K562 (cell line): ENCODE data around the gene SECISBP2. TPM values are rescaled to one million over a fixed set of nuclear protein-coding genes. Genes with fewer than 3 reads are reported as not detected.

Experiments
- ARID2 ChIP-seq: fragments of 450-650 bp; IDR thresholded peaks from 2 replicates; pipeline ENCODE4 v1.6.1; 2017; ENCODE audit warnings: antibody characterized with exemption, mild to moderate bottlenecking
- CHCHD3 ChIP-seq: fragments of 250-450 bp; sonication (Bioruptor Pico); IDR thresholded peaks from 2 replicates; pipeline ENCODE4 v2.1.2; 2022; ENCODE audit warnings: mild to moderate bottlenecking
- CREB3 ChIP-seq: fragments of 450-650 bp; conservative IDR thresholded peaks from 2 replicates; pipeline ENCODE4 v1.6.1; 2016; ENCODE audit warnings: missing genetic modification characterization, low read depth, mild to moderate bottlenecking, missing compliant biosample characterization, moderate library complexity
- FOXM1 ChIP-seq, 2 experiments: fragments of 450-650 bp in 1 of 2; sonication (generic) in 1 of 2; formaldehyde crosslinking in 1 of 2; IDR thresholded peaks; 2 replicates each; pipeline versions ENCODE4 v1.6.1 to v1.9.0; 2017 to 2022; ENCODE audit warnings: low read depth in 2 of 2, mild to moderate bottlenecking in 2 of 2, missing genetic modification reagents in 1 of 2, moderate library complexity in 1 of 2
- FOXP1 ChIP-seq: sonication (generic); formaldehyde crosslinking; IDR thresholded peaks from 2 replicates; pipeline ENCODE4 v1.8.0; 2022; ENCODE audit warnings: mild to moderate bottlenecking, missing genetic modification reagents
- FUS ChIP-seq: fragments of 200-400 bp; formaldehyde crosslinking; optimal IDR thresholded peaks from 2 replicates; pipeline ENCODE3; 2017; ENCODE audit warnings: low read depth, low read length
- HDGF ChIP-seq: fragments of 450-650 bp; IDR thresholded peaks from 2 replicates; pipeline ENCODE4 v1.6.1; 2016
- HES1 ChIP-seq: fragments of 450-650 bp; IDR thresholded peaks from 2 replicates; pipeline ENCODE4 v1.6.1; 2016; ENCODE audit warnings: low read depth, mild to moderate bottlenecking, moderate library complexity
- MAZ ChIP-seq, 2 experiments: fragments of 450-650 bp in 1 of 2; sonication (generic) in 1 of 2; formaldehyde crosslinking; IDR thresholded peaks in 1 of 2; conservative IDR thresholded peaks in 1 of 2; 2 replicates each; pipeline versions ENCODE4 v1.4.0 to v1.5.0; 2020; ENCODE audit warnings: mild to moderate bottlenecking in 1 of 2, missing genetic modification reagents in 1 of 2
- MYBL2 ChIP-seq, 2 experiments: fragments of 450-650 bp in 1 of 2; sonication (generic) in 1 of 2; formaldehyde crosslinking in 1 of 2; IDR thresholded peaks; 2 replicates each; pipeline versions ENCODE4 v1.6.1 to v1.8.1; 2017 to 2022; ENCODE audit warnings: borderline replicate concordance in 1 of 2, inconsistent platforms in 1 of 2, low read depth in 1 of 2, mild to moderate bottlenecking in 1 of 2, missing genetic modification reagents in 1 of 2, moderate library complexity in 1 of 2
- NBN ChIP-seq: fragments of 450-650 bp; IDR thresholded peaks from 2 replicates; pipeline ENCODE4 v1.6.1; 2016; ENCODE audit warnings: low read depth, mild to moderate bottlenecking
- NFE2 ChIP-seq: IDR thresholded peaks from 2 replicates; pipeline ENCODE4 v1.6.1; 2014; ENCODE audit warnings: antibody characterized with exemption, low read depth
- NFXL1 ChIP-seq: fragments of 450-650 bp; formaldehyde crosslinking; IDR thresholded peaks from 2 replicates; pipeline ENCODE4 v1.4.0; 2021; ENCODE audit warnings: mild to moderate bottlenecking
- NFYB ChIP-seq: IDR thresholded peaks from 2 replicates; pipeline ENCODE4 v1.6.1; 2011; ENCODE audit warnings: mild to moderate bottlenecking, moderate library complexity; ENCODE audit not compliant: insufficient read length; ENCODE audit errors: extremely low read depth
- PHTF2 ChIP-seq: fragments of 250-450 bp; sonication (Bioruptor Pico); IDR thresholded peaks from 2 replicates; pipeline ENCODE4 v1.5.0; 2021; ENCODE audit warnings: mild to moderate bottlenecking
- RBM34 ChIP-seq: fragments of 200-400 bp; formaldehyde crosslinking; IDR thresholded peaks from 2 replicates; pipeline ENCODE4 v1.6.1; 2018; ENCODE audit warnings: low read length, borderline replicate concordance; ENCODE audit not compliant: insufficient read depth
- SRSF1 ChIP-seq: fragments of 200-400 bp; formaldehyde crosslinking; IDR thresholded peaks from 2 replicates; pipeline ENCODE4 v1.6.1; 2017; ENCODE audit warnings: mild to moderate bottlenecking, low read depth, low read length, moderate library complexity
- TFAM ChIP-seq: fragments of 250-450 bp; sonication (Bioruptor Pico); conservative IDR thresholded peaks from 2 replicates; pipeline ENCODE4 v1.5.0; 2021; ENCODE audit warnings: mild to moderate bottlenecking, moderate library complexity
- YBX1 ChIP-seq: fragments of 450-650 bp; IDR thresholded peaks from 2 replicates; pipeline ENCODE4 v1.7.1; 2016; ENCODE audit warnings: mild to moderate bottlenecking
- ZNF124 ChIP-seq: sonication (generic); formaldehyde crosslinking; IDR thresholded peaks from 2 replicates; pipeline ENCODE4 v1.8.1; 2022; ENCODE audit warnings: missing genetic modification reagents
- ZNF184 ChIP-seq: sonication (generic); formaldehyde crosslinking; IDR thresholded peaks from 2 replicates; pipeline ENCODE4 v1.5.0; 2020; ENCODE audit warnings: missing genetic modification reagents
- ZNF3 ChIP-seq: fragments of 250-450 bp; sonication (Bioruptor Pico); IDR thresholded peaks from 2 replicates; pipeline ENCODE4 v1.5.0; 2021; ENCODE audit warnings: mild to moderate bottlenecking, moderate library complexity
- polyA plus RNA-seq, 8 experiments: library from polyadenylated mRNA; depleted of rRNA in 4 of 8; stranded (reverse) in 5 of 8; unstranded in 3 of 8; fragments of >200 nt; fragmentation: Nextera tagmentation in 2 of 8; fragmentation: Illumina TruSeq in 1 of 8; extraction: Ambion mirVana in 2 of 8; extraction: Trizol in 1 of 8; gene quantifications; 2 replicates each; pipeline versions ENCODE4 v1.2.1 to v1.2.3, GENCODE V29; 2011 to 2014; ENCODE audit warnings: inconsistent platforms in 1 of 8, missing spikeins in 1 of 8
- total RNA-seq, 7 experiments: library from RNA; depleted of rRNA in 6 of 7; stranded (reverse); fragments of >200 nt in 6 of 7; fragmentation: Illumina TruSeq in 2 of 7; extraction: Trizol in 2 of 7; gene quantifications; 2 replicates each; pipeline versions ENCODE4 v1.2.1 to v1.2.3, GENCODE V29; 2011 to 2021; ENCODE audit warnings: low replicate concordance in 1 of 7
- TF ChIP-seq, protein P1 (sequence below): sonication (generic); formaldehyde crosslinking; IDR thresholded peaks from 2 replicates; pipeline ENCODE4 v1.8.1; 2023; ENCODE audit warnings: mild to moderate bottlenecking, missing genetic modification reagents, moderate library complexity

The SECISBP2 gene
- total and polyA plus RNA-seq, 9 of the 15 experiments (the other 6 are each of a cell fraction or from before 2014, with no cell fraction given) = 3.2 to 41.6 (median 26.1) TPM

DNA sequence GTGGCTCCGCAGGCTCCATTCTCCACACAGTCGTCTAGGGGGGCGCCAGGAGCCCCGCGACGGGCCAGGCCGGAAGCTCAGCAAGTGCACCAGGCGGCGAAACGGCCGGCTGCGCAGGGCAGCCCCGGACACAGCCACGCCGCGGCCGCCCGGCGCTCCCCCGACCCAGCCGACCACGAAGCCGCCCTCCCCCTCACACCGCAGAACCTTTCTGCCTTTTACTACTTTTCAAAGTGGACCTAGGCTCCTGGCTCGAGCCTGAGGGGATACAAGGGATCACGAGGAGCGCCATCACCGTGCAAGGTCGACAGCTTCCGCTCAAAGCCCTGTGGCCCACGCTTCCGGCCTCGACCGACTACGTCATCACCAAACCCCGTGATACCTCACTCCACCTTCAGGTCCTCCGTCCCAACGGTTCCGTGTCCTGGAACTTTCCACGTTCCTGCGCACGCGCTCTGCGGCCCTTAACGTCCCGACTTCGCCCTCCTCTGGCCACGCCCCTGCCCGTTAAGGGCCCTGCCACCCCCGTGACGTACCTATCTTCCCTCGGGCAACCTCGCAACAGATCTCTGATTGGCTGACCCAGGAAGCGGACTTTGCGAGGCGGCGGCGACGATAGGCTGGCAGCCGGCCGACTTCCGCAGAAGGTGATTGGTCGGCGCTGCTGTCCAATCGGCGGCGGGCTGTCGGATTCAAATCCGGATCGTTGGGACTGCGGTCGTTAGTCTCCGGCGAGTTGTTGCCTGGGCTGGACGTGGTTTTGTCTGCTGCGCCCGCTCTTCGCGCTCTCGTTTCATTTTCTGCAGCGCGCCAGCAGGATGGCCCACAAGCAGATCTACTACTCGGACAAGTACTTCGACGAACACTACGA lies 7.6 kb upstream of the SECISBP2 start, which contains the start of gene CKS2 (continued):
- TF ChIP-seq MYBL2 (IDR thresholded peaks at IDR 0.05; ENCODE audit: low read depth) (peak; percentile 98), MYBL2 (CRISPR knock-in tag; IDR thresholded peaks at IDR 0.05; ENCODE audit: borderline replicate concordance) (peak; percentile 91; the same call in 1 of the 2 replicates), ZNF3 (CRISPR knock-in tag) (no peak), SRSF1 (no peak), NFXL1 (no peak), HDGF (no peak), NBN (no peak), CHCHD3 (CRISPR knock-in tag) (no peak), NFYB (peak; percentile 89), HES1 (no peak), FOXP1 (peak; percentile 25; the same call in 1 of the 2 replicates), ZNF124 (CRISPR knock-in tag) (no peak), TFAM (no peak), RBM34 (no peak), FUS (no peak), MAZ (CRISPR knock-in tag; conservative IDR thresholded peaks at IDR 0.05 in 1 of 2, IDR thresholded peaks at IDR 0.05 in 1 of 2) (no peak; a peak in 1 of 4 replicates), NFE2 (no peak), ARID2 (no peak), CREB3 (tag) (no peak), PHTF2 (CRISPR knock-in tag) (no peak), ZNF184 (CRISPR knock-in tag) (no peak), YBX1 (no peak), FOXM1 (IDR thresholded peaks at IDR 0.05; ENCODE audit: low read depth) (peak; percentile 93), FOXM1 (CRISPR knock-in tag; IDR thresholded peaks at IDR 0.05; ENCODE audit: low read depth) (no peak)
- TF ChIP-seq, protein P1, sequence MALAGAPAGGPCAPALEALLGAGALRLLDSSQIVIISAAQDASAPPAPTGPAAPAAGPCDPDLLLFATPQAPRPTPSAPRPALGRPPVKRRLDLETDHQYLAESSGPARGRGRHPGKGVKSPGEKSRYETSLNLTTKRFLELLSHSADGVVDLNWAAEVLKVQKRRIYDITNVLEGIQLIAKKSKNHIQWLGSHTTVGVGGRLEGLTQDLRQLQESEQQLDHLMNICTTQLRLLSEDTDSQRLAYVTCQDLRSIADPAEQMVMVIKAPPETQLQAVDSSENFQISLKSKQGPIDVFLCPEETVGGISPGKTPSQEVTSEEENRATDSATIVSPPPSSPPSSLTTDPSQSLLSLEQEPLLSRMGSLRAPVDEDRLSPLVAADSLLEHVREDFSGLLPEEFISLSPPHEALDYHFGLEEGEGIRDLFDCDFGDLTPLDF (CRISPR knock-in tag) = no peak
